HL-60 (cell line): ENCODE results near the gene IMMP2L.

ENCODE experiments used
- DNase-seq, 2 experiments: peaks; one replicate each; pipeline ENCODE4 v3.0.0-alpha.2; 2010 to 2020; ENCODE audit warnings: low read depth in 1 of 2, low spot score in 1 of 2
- H3K27ac ChIP-seq: fragments of 250-450 bp; sonication (Bioruptor Pico); replicated peaks from 2 replicates; pipeline ENCODE4 v1.5.1; 2020; ENCODE audit warnings: mild to moderate bottlenecking, moderate library complexity
- H3K27me3 ChIP-seq: fragments of 250-450 bp; sonication (Bioruptor Pico); 2 replicates; pipeline ENCODE4 v1.5.1; 2021; ENCODE audit warnings: mild to moderate bottlenecking, moderate library complexity; ENCODE audit not compliant: insufficient read depth, poor library complexity, severe bottlenecking
- H3K4me3 ChIP-seq: replicated peaks from 2 replicates; pipeline ENCODE4 v1.5.1; 2011; ENCODE audit warnings: mild to moderate bottlenecking, control low read depth, low read length; ENCODE audit not compliant: insufficient read depth
- CTCF ChIP-seq: IDR thresholded peaks from one replicate; pipeline ENCODE4 v1.5.1; 2011; ENCODE audit warnings: low read length, control low read depth, inconsistent platforms; ENCODE audit not compliant: insufficient read depth
- GABPA ChIP-seq: IDR thresholded peaks from 2 replicates; pipeline ENCODE4 v1.6.1; 2012; ENCODE audit warnings: low read depth
- POLR2AphosphoS5 ChIP-seq: IDR thresholded peaks from 2 replicates; pipeline ENCODE4 v1.6.1; 2012; ENCODE audit warnings: low read depth
- REST ChIP-seq: IDR thresholded peaks from 2 replicates; pipeline ENCODE4 v1.6.1; 2012; ENCODE audit warnings: low read depth; ENCODE audit not compliant: insufficient replicate concordance
- SPI1 ChIP-seq: IDR thresholded peaks from 2 replicates; pipeline ENCODE4 v1.6.1; 2012; ENCODE audit warnings: low read depth, mild to moderate bottlenecking, borderline replicate concordance

Gene IMMP2L

GRCh38 chr7:110733221-110733620 is 829.1 kb downstream of the IMMP2L start:
- Histone ChIP-seq H3K4me3 (no peak overlapping the region), H3K27ac (no peak overlapping the region), H3K27me3 (no peaks in the 10 kb centered on the region)
- no peak for DNase-seq
- TF ChIP-seq CTCF, result no peak
- TF ChIP-seq GABPA, result no peak
- TF ChIP-seq SPI1, result no peak
- no peak for TF ChIP-seq POLR2AphosphoS5
- TF ChIP-seq REST, result no peak

GRCh38 chr7:110724811-110725210 is 837.5 kb downstream of the IMMP2L start:
- DNase-seq, result no peak
- no peak overlapping the region for H3K4me3 ChIP-seq
- no peak overlapping the region for H3K27ac ChIP-seq
- no peaks in the 10 kb centered on the region for H3K27me3 ChIP-seq
- TF ChIP-seq SPI1 (no peak), REST (no peak)

- no peak for DNase-seq
- TF ChIP-seq GABPA (no peak), POLR2AphosphoS5 (no peak), REST (no peak), CTCF (no peak), SPI1 (no peak)
- H3K4me3 ChIP-seq, result no peak overlapping the region
- no peak overlapping the region for H3K27ac ChIP-seq
- H3K27me3 ChIP-seq, result no peaks in the 10 kb centered on the region
Observed at GRCh38 chr7:110721395-110721794, 840.9 kb downstream of the IMMP2L start.

- no peak for DNase-seq
- no peak overlapping the region for H3K27ac ChIP-seq
- TF ChIP-seq GABPA, result no peak
- TF ChIP-seq CTCF, result no peak
- TF ChIP-seq REST, result no peak
- no peak for TF ChIP-seq SPI1
- TF ChIP-seq POLR2AphosphoS5, result no peak
Observed at GRCh38 chr7:110720626-110721025, 841.7 kb downstream of the IMMP2L start.

More at GRCh38 chr7:110720626-110721025, 841.7 kb downstream of the IMMP2L start:
- Histone ChIP-seq H3K4me3 (no peak overlapping the region), H3K27me3 (no peaks in the 10 kb centered on the region)
